Osteocyte (in vitro differentiated cells): ENCODE results near the gene HOXA6. TPM values are rescaled to one million over a fixed set of nuclear protein-coding genes. Genes with fewer than 3 reads are reported as not detected.

Experiments used
- DNase-seq: peaks from one replicate; pipeline ENCODE4 v3.0.0; 2021; ENCODE audit warnings: mixed read lengths; ENCODE audit not compliant: unreplicated experiment; ENCODE audit errors: extremely low spot score
- H3K27ac Mint-ChIP-seq: one replicate; pipeline ENCODE4 v1.8.0; 2021; ENCODE audit warnings: mild to moderate bottlenecking, mixed read lengths; ENCODE audit not compliant: unreplicated experiment
- H3K27me3 Mint-ChIP-seq: one replicate; pipeline ENCODE4 v1.8.0; 2021; ENCODE audit warnings: mixed read lengths; ENCODE audit not compliant: unreplicated experiment
- H3K36me3 Mint-ChIP-seq: one replicate; pipeline ENCODE4 v1.8.0; 2021; ENCODE audit warnings: mixed read lengths; ENCODE audit not compliant: unreplicated experiment
- H3K4me1 Mint-ChIP-seq: one replicate; pipeline ENCODE4 v1.8.0; 2021; ENCODE audit warnings: mixed read lengths; ENCODE audit not compliant: unreplicated experiment
- H3K4me3 Mint-ChIP-seq: one replicate; pipeline ENCODE4 v1.8.0; 2021; ENCODE audit warnings: mild to moderate bottlenecking, moderate library complexity, mixed read lengths; ENCODE audit not compliant: unreplicated experiment
- H3K9me3 Mint-ChIP-seq: one replicate; pipeline ENCODE4 v1.8.0; 2021; ENCODE audit warnings: mixed read lengths; ENCODE audit not compliant: unreplicated experiment
- CTCF ChIP-seq: fragments of 200-600 bp; sonication (generic); IDR thresholded peaks from 2 replicates; pipeline ENCODE4 v1.5.0; 2021; ENCODE audit warnings: antibody characterized with exemption, mild to moderate bottlenecking, moderate library complexity
- total RNA-seq: library from RNA; stranded (reverse); gene quantifications from 2 replicates; pipeline ENCODE4 v1.2.1, GENCODE V29; 2021

HOXA6 gene
- total RNA-seq, 1 donor from 2014 or later: not detected

- no peak for TF ChIP-seq CTCF
- Mint-ChIP-seq H3K27ac (no peak within 1 kb of the TSS), H3K4me1 (peaks cover 18% of the 10 kb centered on the region), H3K36me3 (peaks cover 3% of the 10 kb centered on the region), H3K9me3 (no peaks in the 10 kb centered on the region), H3K27me3 (peaks cover 87% of the 10 kb centered on the region), H3K4me3 (peak within 1 kb of the TSS; percentile 64)
- DNase-seq: no peak
These were observed 4.6 kb upstream of the HOXA6 start, which contains the start of gene HOXA3 for GRCh38 chr7:27151931-27152815. Gene HOXA3, minus strand, starts transcription at chr7:27152583. Its CDS starts 41,943 bp downstream, at chr7:27110640.

- DNase-seq: no peak
- no peaks in the 10 kb centered on the region for H3K9me3 Mint-ChIP-seq
- TF ChIP-seq CTCF: no peak
- H3K27me3 Mint-ChIP-seq: peaks cover 90% of the 10 kb centered on the region
- H3K4me1 Mint-ChIP-seq: peaks cover 16% of the 10 kb centered on the region
- peaks cover 3% of the 10 kb centered on the region for H3K36me3 Mint-ChIP-seq
- H3K4me3 Mint-ChIP-seq: peak overlapping the region; percentile 64
- no peak overlapping the region for H3K27ac Mint-ChIP-seq
These were observed 3.9 kb upstream of the HOXA6 start for GRCh38 chr7:27151341-27151930.

- H3K27me3 Mint-ChIP-seq: peaks cover 91% of the 10 kb centered on the region
These were observed 3.2 kb upstream of the HOXA6 start for GRCh38 chr7:27150568-27151340.

GRCh38 chr7:27149842-27150567 is 2.4 kb upstream of the HOXA6 start:
- TF ChIP-seq CTCF: no peak
- Mint-ChIP-seq H3K4me3 (no peak overlapping the region), H3K27ac (no peak overlapping the region)

More at GRCh38 chr7:27150568-27151340, 3.2 kb upstream of the HOXA6 start:
- Mint-ChIP-seq H3K27ac (no peak overlapping the region), H3K36me3 (peaks cover 3% of the 10 kb centered on the region), H3K4me3 (peak overlapping the region; percentile 64), H3K4me1 (peaks cover 16% of the 10 kb centered on the region), H3K9me3 (no peaks in the 10 kb centered on the region)
- TF ChIP-seq CTCF: peak; percentile 85
- DNase-seq: peak; percentile 87

More at GRCh38 chr7:27149842-27150567, 2.4 kb upstream of the HOXA6 start:
- peaks cover 3% of the 10 kb centered on the region for H3K36me3 Mint-ChIP-seq
- peak; percentile 76 for DNase-seq
- peaks cover 14% of the 10 kb centered on the region for H3K4me1 Mint-ChIP-seq
- H3K27me3 Mint-ChIP-seq: peaks cover 91% of the 10 kb centered on the region
- no peaks in the 10 kb centered on the region for H3K9me3 Mint-ChIP-seq
